Upper lobe of left lung (tissue), 6 donors: ENCODE results near the gene MBOAT7. TPM values are rescaled to one million over a fixed set of nuclear protein-coding genes. Genes with fewer than 3 reads are reported as not detected.
A peak's percentile ranks its signal among the peaks of the same experiment; 100 is the strongest.

Experiments
- ATAC-seq, 2 donors: fragments of 200-7000 bp; cut with Tn5 transposase; one replicate each; pipeline ENCODE4 v1.9.1; 2022; ENCODE audit warnings: mild to moderate bottlenecking in 2 of 2, moderate library complexity in 2 of 2; ENCODE audit not compliant: low FRiP score in 2 of 2
- DNase-seq, 2 donors: peaks; one replicate each; pipeline ENCODE4 v3.0.0-alpha.2; 2019 to 2020
- H3K27ac ChIP-seq, 4 donors: fragments of 200-600 bp; sonication (generic); one replicate each; pipeline ENCODE4 v1.5.1; 2016 to 2019
- H3K27me3 ChIP-seq, 4 donors: fragments of 200-600 bp; sonication (generic); one replicate each; pipeline ENCODE4 v1.5.1; 2017 to 2019
- H3K36me3 ChIP-seq, 4 donors: fragments of 200-600 bp; sonication (generic); one replicate each; pipeline ENCODE4 v1.5.1; 2016 to 2019
- H3K4me1 ChIP-seq, 4 donors: fragments of 200-600 bp; sonication (generic); one replicate each; pipeline ENCODE4 v1.5.1; 2018 to 2019
- H3K4me3 ChIP-seq, 4 donors: fragments of 200-600 bp; sonication (generic); one replicate each; pipeline ENCODE4 v1.5.1; 2017 to 2019; ENCODE audit warnings: mild to moderate bottlenecking in 2 of 4, moderate library complexity in 1 of 4
- H3K9me3 ChIP-seq, 4 donors: fragments of 200-600 bp; sonication (generic); one replicate each; pipeline ENCODE4 v1.5.1; 2018 to 2019
- EP300 ChIP-seq, 4 donors: sonication (generic); formaldehyde crosslinking; IDR thresholded peaks; one replicate each; pipeline ENCODE4 v1.5.1; 2017; ENCODE audit warnings: antibody characterized with exemption in 4 of 4, control low read depth in 2 of 4
- POLR2A ChIP-seq, 4 donors: fragments of 450-650 bp; IDR thresholded peaks; one replicate each; pipeline ENCODE4 v1.5.1; 2016 to 2017; ENCODE audit warnings: antibody characterized with exemption in 4 of 4, mild to moderate bottlenecking in 2 of 4
- POLR2AphosphoS5 ChIP-seq, 2 donors: sonication (generic); formaldehyde crosslinking; IDR thresholded peaks; one replicate each; pipeline ENCODE4 v1.5.1; 2017; ENCODE audit warnings: antibody characterized with exemption in 2 of 2
- WGBS, 2 donors: methylation state at CpG; one replicate each; pipeline ENCODE4 v1.1.5; 2017 to 2018; 5-methylcytosine and 5-hydroxymethylcytosine counted together
- total RNA-seq, 6 donors: library from RNA; depleted of rRNA in 4 of 6; stranded (reverse); fragments of >200 nt in 4 of 6; gene quantifications; one replicate each; pipeline versions ENCODE4 v1.1.0 to v1.2.1, GENCODE V29; 2016 to 2021
- TF ChIP-seq, protein P1 (sequence below), 6 experiments: fragments of 450-650 bp in 4 of 6; fragments of 200-600 bp in 2 of 6; sonication (generic) in 2 of 6; IDR thresholded peaks; one replicate each; pipeline ENCODE4 v1.5.1; 2016 to 2019; ENCODE audit warnings: antibody characterized with exemption in 6 of 6
- donor health status: DM: no; HTN: no; CAD: no; lungs with moderate emphysema.
- donor health status: DM: no; HTN: yes; CAD: no; lungs with severe emphysema.

The MBOAT7 gene
- total RNA-seq, 6 donors from 2014 or later = 43.7 to 121 (median 75.4) TPM

DNA sequence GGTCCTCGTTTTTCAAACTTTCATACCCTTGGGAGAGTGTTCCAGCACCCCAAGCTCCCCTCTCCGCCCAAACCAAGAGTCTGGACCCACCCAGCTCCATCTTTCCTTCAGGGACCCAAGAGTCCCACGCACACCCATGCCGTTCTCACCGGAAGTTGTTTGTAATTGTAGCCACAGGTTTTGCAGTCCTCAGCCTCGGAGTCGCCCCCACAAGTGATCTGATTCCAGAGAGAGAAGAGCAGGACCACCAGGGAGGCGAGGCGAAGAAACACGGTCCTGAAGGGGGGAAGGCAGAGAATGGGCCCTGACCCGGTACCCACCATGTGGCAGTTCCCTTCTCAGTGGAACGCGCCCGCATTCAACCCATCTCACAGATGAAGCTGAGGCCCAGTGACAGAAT lies 26.5 kb downstream of the MBOAT7 start:
- no peaks in the 10 kb centered on the region for H3K9me3 ChIP-seq
- DNase-seq = no peak
- no peak for ATAC-seq
- peaks cover 43 to 51% (median 48%) of the 10 kb centered on the region in 4 donors for H3K4me1 ChIP-seq
- peak overlapping the region; percentile 46 to 65 (median 64) for H3K27ac ChIP-seq
- peak overlapping the region in 3 of 4 donors; percentile 51 to 57 (median 55) for H3K4me3 ChIP-seq
- 67 to 80% methylated on average over 14 of the region's 14 CpGs for WGBS, 2 donors
- no peak for TF ChIP-seq EP300 (IDR thresholded peaks at IDR 0.05)
- TF ChIP-seq POLR2AphosphoS5 (IDR thresholded peaks at IDR 0.05) = no peak
- TF ChIP-seq POLR2A (IDR thresholded peaks at IDR 0.05) = no peak
- TF ChIP-seq, protein P1, sequence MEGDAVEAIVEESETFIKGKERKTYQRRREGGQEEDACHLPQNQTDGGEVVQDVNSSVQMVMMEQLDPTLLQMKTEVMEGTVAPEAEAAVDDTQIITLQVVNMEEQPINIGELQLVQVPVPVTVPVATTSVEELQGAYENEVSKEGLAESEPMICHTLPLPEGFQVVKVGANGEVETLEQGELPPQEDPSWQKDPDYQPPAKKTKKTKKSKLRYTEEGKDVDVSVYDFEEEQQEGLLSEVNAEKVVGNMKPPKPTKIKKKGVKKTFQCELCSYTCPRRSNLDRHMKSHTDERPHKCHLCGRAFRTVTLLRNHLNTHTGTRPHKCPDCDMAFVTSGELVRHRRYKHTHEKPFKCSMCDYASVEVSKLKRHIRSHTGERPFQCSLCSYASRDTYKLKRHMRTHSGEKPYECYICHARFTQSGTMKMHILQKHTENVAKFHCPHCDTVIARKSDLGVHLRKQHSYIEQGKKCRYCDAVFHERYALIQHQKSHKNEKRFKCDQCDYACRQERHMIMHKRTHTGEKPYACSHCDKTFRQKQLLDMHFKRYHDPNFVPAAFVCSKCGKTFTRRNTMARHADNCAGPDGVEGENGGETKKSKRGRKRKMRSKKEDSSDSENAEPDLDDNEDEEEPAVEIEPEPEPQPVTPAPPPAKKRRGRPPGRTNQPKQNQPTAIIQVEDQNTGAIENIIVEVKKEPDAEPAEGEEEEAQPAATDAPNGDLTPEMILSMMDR (IDR thresholded peaks at IDR 0.05) = no peak
- H3K36me3 ChIP-seq = peaks cover 0 to 5% (median 2%) of the 10 kb centered on the region in 4 donors
- H3K27me3 ChIP-seq = no peaks in the 10 kb centered on the region

DNA sequence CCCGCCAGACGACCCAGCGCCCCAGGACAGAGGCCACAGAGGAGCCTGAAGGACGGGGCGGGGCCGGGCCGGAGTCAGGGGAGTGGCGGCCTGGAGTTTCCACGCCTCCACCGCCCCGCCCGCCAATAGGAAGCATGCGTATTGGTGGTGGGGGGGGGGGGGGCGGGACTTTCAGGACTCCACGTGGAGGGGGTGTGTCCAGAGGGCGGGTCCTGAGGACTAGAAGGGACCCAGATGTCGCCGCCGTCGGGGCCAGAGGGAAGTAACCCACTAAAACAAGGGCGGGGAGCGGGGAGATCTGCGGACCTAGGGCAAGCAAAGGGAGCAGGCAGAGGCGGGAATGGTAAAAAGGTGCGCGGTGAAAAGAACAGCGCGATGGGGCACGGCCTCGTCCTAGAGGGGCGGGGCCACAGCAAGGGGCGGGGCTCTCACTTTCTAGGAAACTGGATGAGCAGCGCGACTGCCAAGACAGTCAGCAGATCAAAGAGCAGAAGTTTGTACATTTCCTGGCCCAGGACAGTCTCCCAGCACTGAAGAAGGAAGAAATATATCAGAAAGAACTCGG lies 27.1 kb downstream of the MBOAT7 start:
- H3K36me3 ChIP-seq = peaks cover 0 to 10% (median 6%) of the 10 kb centered on the region in 4 donors
- TF ChIP-seq EP300 (IDR thresholded peaks at IDR 0.05) = no peak
- no peak for TF ChIP-seq POLR2A (IDR thresholded peaks at IDR 0.05)
- TF ChIP-seq, protein P1 (IDR thresholded peaks at IDR 0.05) = no peak
- peak in 1 of 2 donors; percentile 39 for TF ChIP-seq POLR2AphosphoS5 (IDR thresholded peaks at IDR 0.05)
- H3K9me3 ChIP-seq = no peaks in the 10 kb centered on the region
- peak overlapping the region; percentile 38 to 57 (median 53) for H3K4me3 ChIP-seq
- 1 to 2% methylated on average over 14 to 24 of the region's 35 CpGs for whole genome bisulfite sequencing, 2 donors
- H3K4me1 ChIP-seq = peaks cover 44 to 54% (median 48%) of the 10 kb centered on the region in 4 donors
- no peaks in the 10 kb centered on the region for H3K27me3 ChIP-seq
- ATAC-seq (peak; percentile 72 to 82), DNase-seq (peak; percentile 90 to 95)
- peak overlapping the region; percentile 46 to 65 (median 64) for H3K27ac ChIP-seq

DNA sequence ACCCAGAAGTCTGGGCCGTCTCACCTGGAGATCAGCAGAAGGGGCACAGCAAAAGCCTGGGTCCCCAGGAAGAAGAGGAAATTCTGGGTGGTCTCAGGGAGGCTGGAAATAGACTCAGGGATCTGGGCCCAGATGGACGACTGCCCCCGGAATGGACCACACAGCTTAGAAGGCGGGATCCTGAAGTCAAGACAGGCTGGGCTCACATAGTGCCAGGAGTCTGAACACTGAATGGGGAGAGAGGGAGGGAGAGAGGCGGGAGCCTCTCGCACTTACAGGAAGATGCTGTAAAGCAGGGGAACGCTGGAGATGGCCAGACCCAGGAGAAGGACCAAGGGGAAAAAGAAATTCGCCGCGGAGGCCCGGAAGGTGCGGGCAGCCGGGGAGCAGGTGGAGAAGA lies 28.5 kb downstream of the MBOAT7 start:
- no peak for DNase-seq
- WGBS, 2 donors = 44 to 56% methylated on average over 12 to 13 of the region's 13 CpGs
- Histone ChIP-seq H3K4me3 (peak overlapping the region in 3 of 4 donors; percentile 83 to 96 (median 87)), H3K4me1 (peaks cover 44 to 60% (median 48%) of the 10 kb centered on the region in 4 donors), H3K27me3 (no peaks in the 10 kb centered on the region), H3K9me3 (no peaks in the 10 kb centered on the region), H3K27ac (peak overlapping the region; percentile 78 to 98 (median 92)), H3K36me3 (peaks cover 0 to 25% (median 21%) of the 10 kb centered on the region in 4 donors)
- ATAC-seq = no peak
- no peak for TF ChIP-seq POLR2AphosphoS5 (IDR thresholded peaks at IDR 0.05)
- no peak for TF ChIP-seq POLR2A (IDR thresholded peaks at IDR 0.05)
- TF ChIP-seq EP300 (IDR thresholded peaks at IDR 0.05) = no peak
- TF ChIP-seq, protein P1 (IDR thresholded peaks at IDR 0.05) = no peak

DNA sequence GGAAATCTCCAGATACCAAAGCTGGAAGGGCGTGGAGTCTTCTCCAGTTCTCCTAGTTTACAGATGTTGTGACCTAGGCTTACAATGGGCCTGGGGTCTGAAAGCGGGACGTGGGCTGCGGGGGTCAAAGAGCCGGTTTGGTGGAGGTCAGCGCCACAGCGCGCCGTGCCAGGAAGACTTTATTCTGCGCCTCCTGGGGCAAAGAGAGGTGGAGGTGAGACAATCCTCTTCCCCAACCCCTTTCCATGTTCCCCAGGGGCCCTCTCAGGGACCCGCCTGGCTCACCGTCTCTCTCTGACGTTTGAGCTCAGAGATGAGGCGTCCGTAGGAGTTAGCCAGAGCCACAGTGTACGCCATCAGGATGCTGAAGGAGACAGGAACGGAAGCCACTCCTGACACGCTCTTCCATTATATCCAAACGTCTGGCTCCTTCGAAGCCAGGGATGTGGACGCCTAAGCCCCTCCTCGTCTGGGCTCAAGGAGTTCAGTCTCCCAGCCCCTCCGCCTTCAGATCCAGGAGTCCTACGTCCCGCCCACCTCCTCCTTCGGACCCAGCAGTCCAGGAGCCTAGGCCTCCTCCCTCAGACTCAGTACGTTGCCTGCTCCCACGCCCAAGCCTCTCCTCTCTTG lies 29.1 kb downstream of the MBOAT7 start:
- Histone ChIP-seq H3K27me3 (no peaks in the 10 kb centered on the region), H3K4me1 (peaks cover 44 to 60% (median 48%) of the 10 kb centered on the region in 4 donors), H3K4me3 (peak overlapping the region; percentile 8 to 96 (median 85)), H3K9me3 (no peaks in the 10 kb centered on the region), H3K36me3 (peaks cover 0 to 31% (median 26%) of the 10 kb centered on the region in 4 donors), H3K27ac (peak overlapping the region; percentile 78 to 98 (median 92))
- ATAC-seq (no peak), DNase-seq (no peak)
- 5% methylated on average over 11 to 28 of the region's 28 CpGs for WGBS, 2 donors
- peak in 2 of 4 donors; percentile 39 to 49 for TF ChIP-seq POLR2A (IDR thresholded peaks at IDR 0.05)
- TF ChIP-seq POLR2AphosphoS5 (IDR thresholded peaks at IDR 0.05) = peak in 1 of 2 donors; percentile 22
- TF ChIP-seq, protein P1 (IDR thresholded peaks at IDR 0.05) = no peak
- TF ChIP-seq EP300 (IDR thresholded peaks at IDR 0.05) = no peak
